ENCODE data around the gene PIK3IP1.

- TF ChIP-seq CTCF (IDR thresholded peaks at IDR 0.05; ENCODE audit: poor library complexity) (no peak), EZH2phosphoT487 (IDR thresholded peaks at IDR 0.05; ENCODE audit: low read depth, severe bottlenecking, unreplicated experiment) (no peak), EZH2 (IDR thresholded peaks at IDR 0.05; ENCODE audit: borderline replicate concordance) (no peak)
Measured at GRCh38 chr22:31300896-31301295, 8.6 kb upstream of the PIK3IP1 start.

Measured in hepatocyte (in vitro differentiated cells).